HEK293 (cell line): ENCODE measurements around the gene F3.

Experiments
- CTCF ChIA-PET: fragments of 350-600 bp; formaldehyde crosslinking; extraction: SDS; loops from one replicate; lab custom pipeline; 2021; ENCODE audit warnings: antibody characterized with exemption; lab: Yijun Ruan, JAX
- POLR2A ChIA-PET: fragments of 300-600 bp; formaldehyde crosslinking; extraction: SDS; loops from one replicate; lab custom pipeline; 2020; ENCODE audit warnings: antibody characterized with exemption, inconsistent platforms; lab: Yijun Ruan, JAX
- H3K27ac ChIP-seq: fragments of 200-500 bp; sonication (Bioruptor generic); 2 replicates; pipeline ENCODE4 v1.5.1; 2014; ENCODE audit warnings: low read depth, low read length, control low read depth, inconsistent platforms; ENCODE audit errors: extremely low read depth
- H3K36me3 ChIP-seq, 2 experiments: fragments of 200-500 bp in 1 of 2; sonication (Bioruptor generic) in 1 of 2; 1 replicate in 1 of 2; 2 replicates in 1 of 2; pipeline ENCODE4 v1.5.1; 2014 to 2017; ENCODE audit warnings: inconsistent platforms in 2 of 2, low read length in 2 of 2; ENCODE audit not compliant: control insufficient read depth in 2 of 2, insufficient read depth in 1 of 2
- H3K4me1 ChIP-seq: fragments of 200-500 bp; sonication (Bioruptor generic); 2 replicates; pipeline ENCODE4 v1.5.1; 2014; ENCODE audit warnings: mild to moderate bottlenecking, low read length, inconsistent platforms; ENCODE audit not compliant: control insufficient read depth, insufficient read depth
- H3K4me3 ChIP-seq: 2 replicates; pipeline ENCODE4 v1.5.1; 2011; ENCODE audit warnings: low read depth, mild to moderate bottlenecking, control low read depth, low read length, moderate library complexity
- H3K9me3 ChIP-seq: fragments of 200-500 bp; sonication (Bioruptor generic); 2 replicates; pipeline ENCODE4 v1.5.1; 2014; ENCODE audit warnings: low read depth, low read length, inconsistent platforms; ENCODE audit not compliant: control insufficient read depth, insufficient read depth
- KLF8 ChIP-seq: fragments of 450-650 bp; formaldehyde crosslinking; IDR thresholded peaks from 2 replicates; pipeline ENCODE4 v1.5.1; 2016; ENCODE audit warnings: missing biosample characterization, missing genetic modification characterization
- PRDM1 ChIP-seq: fragments of 450-650 bp; formaldehyde crosslinking; IDR thresholded peaks from 2 replicates; pipeline ENCODE4; 2016; ENCODE audit warnings: missing biosample characterization, missing genetic modification characterization
- RBAK ChIP-seq: fragments of 450-650 bp; formaldehyde crosslinking; IDR thresholded peaks from 2 replicates; pipeline ENCODE4 v1.5.1; 2016; ENCODE audit warnings: missing biosample characterization, missing genetic modification characterization
- ZNF121 ChIP-seq: fragments of 450-650 bp; formaldehyde crosslinking; IDR thresholded peaks from 2 replicates; pipeline ENCODE4 v1.5.1; 2016; ENCODE audit warnings: missing biosample characterization, missing genetic modification characterization
- ZNF266 ChIP-seq: fragments of 450-650 bp; formaldehyde crosslinking; IDR thresholded peaks from 2 replicates; pipeline ENCODE4 v1.5.1; 2016; ENCODE audit warnings: missing biosample characterization, missing genetic modification characterization, low read depth
- ZNF510 ChIP-seq: fragments of 450-650 bp; formaldehyde crosslinking; IDR thresholded peaks from 2 replicates; pipeline ENCODE4 v1.5.1; 2018; ENCODE audit warnings: mild to moderate bottlenecking, missing genetic modification characterization, missing biosample characterization; ENCODE audit not compliant: insufficient replicate concordance
- ZNF518A ChIP-seq: fragments of 450-650 bp; formaldehyde crosslinking; conservative IDR thresholded peaks from 2 replicates; pipeline ENCODE4 v1.5.1; 2016; ENCODE audit warnings: low read depth, missing biosample characterization, missing genetic modification characterization
- ZNF548 ChIP-seq: fragments of 450-650 bp; formaldehyde crosslinking; IDR thresholded peaks from 2 replicates; pipeline ENCODE4 v1.5.1; 2016; ENCODE audit warnings: missing biosample characterization, missing genetic modification characterization
- ZNF560 ChIP-seq: fragments of 450-650 bp; formaldehyde crosslinking; IDR thresholded peaks from 2 replicates; pipeline ENCODE4 v1.5.1; 2017; ENCODE audit warnings: missing biosample characterization, missing genetic modification characterization, borderline replicate concordance
- ZNF610 ChIP-seq: fragments of 450-650 bp; formaldehyde crosslinking; IDR thresholded peaks from 2 replicates; pipeline ENCODE4 v1.5.1; 2016; ENCODE audit warnings: missing biosample characterization, missing genetic modification characterization, borderline replicate concordance
- ZNF624 ChIP-seq: fragments of 450-650 bp; formaldehyde crosslinking; IDR thresholded peaks from 2 replicates; pipeline ENCODE4 v1.5.1; 2017; ENCODE audit warnings: missing biosample characterization, missing genetic modification characterization
- ZNF626 ChIP-seq: fragments of 450-650 bp; sonication (Bioruptor Pico); formaldehyde crosslinking; IDR thresholded peaks from 2 replicates; pipeline ENCODE4 v1.5.1; 2018; ENCODE audit warnings: missing biosample characterization, missing genetic modification characterization, inconsistent platforms
- ZNF76 ChIP-seq: fragments of 450-650 bp; formaldehyde crosslinking; IDR thresholded peaks from 2 replicates; pipeline ENCODE4; 2016; ENCODE audit warnings: low read depth, missing biosample characterization, missing genetic modification characterization, borderline replicate concordance
- ZNF791 ChIP-seq: fragments of 450-650 bp; formaldehyde crosslinking; IDR thresholded peaks from 2 replicates; pipeline ENCODE4 v1.5.1; 2016; ENCODE audit warnings: missing biosample characterization, missing genetic modification characterization
- ZNF830 ChIP-seq: fragments of 450-650 bp; IDR thresholded peaks from 2 replicates; pipeline ENCODE4 v1.5.0; 2018; ENCODE audit warnings: missing biosample characterization, missing genetic modification characterization, low read depth, mild to moderate bottlenecking, moderate library complexity
- ZSCAN4 ChIP-seq: fragments of 450-650 bp; formaldehyde crosslinking; IDR thresholded peaks from 2 replicates; pipeline ENCODE4 v1.5.1; 2017; ENCODE audit warnings: missing biosample characterization, missing genetic modification characterization

The F3 gene

GRCh38 chr1:94543893-94544635, 2.5 kb upstream of the F3 start:
- Histone ChIP-seq H3K36me3 (peaks cover 0 to 9% of the 10 kb centered on the region in 2 experiments; a peak in 1 of 3 replicates), H3K9me3 (no peaks in the 10 kb centered on the region), H3K4me1 (peaks cover 4% of the 10 kb centered on the region; the same call in 1 of the 2 replicates), H3K4me3 (no peak overlapping the region), H3K27ac (no peak overlapping the region)
- TF ChIP-seq ZNF518A (no peak), ZNF121 (no peak), KLF8 (tag by site-specific recombination) (no peak), ZNF830 (tag by site-specific recombination) (no peak), ZNF560 (no peak), ZNF624 (tag by site-specific recombination) (no peak), ZSCAN4 (no peak), ZNF510 (tag by site-specific recombination) (no peak), ZNF610 (tag by site-specific recombination) (no peak), ZNF266 (tag by site-specific recombination) (no peak), ZNF76 (no peak), ZNF548 (tag by site-specific recombination) (no peak), RBAK (no peak), ZNF791 (tag by site-specific recombination) (no peak)
- ChIA-PET CTCF (no interaction called here), POLR2A (no interaction called here)

GRCh38 chr1:94543001-94543400, 1.4 kb upstream of the F3 start:
- H3K27ac ChIP-seq: no peak overlapping the region
- TF ChIP-seq ZNF626 (tag by site-specific recombination) (no peak), PRDM1 (0 out of 2 replicates have a peak, but pooled peaks have one; percentile 16)
- TF ChIP-seq, all 188 proteins: peak for 1
- peaks cover 4% of the 10 kb centered on the region; the same call in 1 of the 2 replicates for H3K4me1 ChIP-seq
- H3K4me3 ChIP-seq: no peak overlapping the region
- peaks cover 0 to 16% of the 10 kb centered on the region in 2 experiments; a peak in 1 of 3 replicates for H3K36me3 ChIP-seq
- H3K9me3 ChIP-seq: no peaks in the 10 kb centered on the region
- ChIA-PET POLR2A (no interaction called here), CTCF (interaction anchor here (0.6 to 1.6 kb wide), 4 partner anchors 17 to 172 kb away, joined by 3 read pairs; no protein-coding TSS in a partner anchor)
